Sigmoid colon (tissue), 7 donors: ENCODE measurements around the gene GNPDA2. TPM values are rescaled to one million over a fixed set of nuclear protein-coding genes. Genes with fewer than 3 reads are reported as not detected.

Source experiments
- DNase-seq: peaks from one replicate; pipeline ENCODE4 v3.0.0-alpha.2; 2019
- H3K27ac ChIP-seq, 4 donors: fragments of 200-600 bp; sonication (generic); one replicate each; pipeline ENCODE4 v1.5.1; 2016 to 2019; ENCODE audit warnings: mild to moderate bottlenecking in 1 of 4
- H3K27me3 ChIP-seq, 3 donors: fragments of 200-600 bp; sonication (generic); one replicate each; pipeline ENCODE4 v1.5.1; 2019; ENCODE audit warnings: mild to moderate bottlenecking in 1 of 3
- H3K36me3 ChIP-seq, 4 donors: fragments of 200-600 bp; sonication (generic); one replicate each; pipeline ENCODE4 v1.5.1; 2016 to 2019
- H3K4me1 ChIP-seq, 4 donors: fragments of 200-600 bp; sonication (generic); one replicate each; pipeline ENCODE4 v1.5.1; 2017 to 2019
- H3K4me3 ChIP-seq, 4 donors: fragments of 200-600 bp; sonication (generic); one replicate each; pipeline ENCODE4 v1.5.1; 2017 to 2019; ENCODE audit warnings: mild to moderate bottlenecking in 2 of 4, moderate library complexity in 1 of 4
- H3K9me3 ChIP-seq, 4 donors: fragments of 200-600 bp in 3 of 4; sonication (generic) in 3 of 4; one replicate each; pipeline versions ENCODE4 v1.5.1 to v1.6.1; 2013 to 2019
- CTCF ChIP-seq, 4 experiments: fragments of 450-650 bp in 3 of 4; fragments of 200-600 bp in 1 of 4; IDR thresholded peaks; one replicate each; pipeline ENCODE4 v1.5.1; 2016 to 2019; ENCODE audit warnings: antibody characterized with exemption in 4 of 4, mild to moderate bottlenecking in 3 of 4, moderate library complexity in 2 of 4
- EP300 ChIP-seq, 4 donors: sonication (generic); formaldehyde crosslinking; IDR thresholded peaks; one replicate each; pipeline ENCODE4 v1.6.1; 2017; ENCODE audit warnings: antibody characterized with exemption in 4 of 4
- POLR2A ChIP-seq, 2 donors: fragments of 450-650 bp; IDR thresholded peaks; one replicate each; pipeline ENCODE4 v1.6.1; 2016; ENCODE audit warnings: antibody characterized with exemption in 2 of 2, mild to moderate bottlenecking in 2 of 2, moderate library complexity in 2 of 2
- POLR2AphosphoS5 ChIP-seq, 4 donors: sonication (generic); formaldehyde crosslinking; IDR thresholded peaks; one replicate each; pipeline ENCODE4 v1.6.1; 2017; ENCODE audit warnings: antibody characterized with exemption in 4 of 4
- WGBS, 2 donors: extraction: QIAGEN DNeasy Blood & Tissue Kit; methylation state at CpG; one replicate each; pipeline ENCODE4 v1.1.7; 2013; 5-methylcytosine and 5-hydroxymethylcytosine counted together
- intact Hi-C: fragments of 100-400 bp; cut with DNase I; formaldehyde crosslinking; loops from one replicate; pipeline ENCODE4 v1.15.1; 2023
- polyA plus RNA-seq, 3 donors: library from polyadenylated mRNA; stranded (reverse); fragments of 200-250 nt; gene quantifications; one replicate each; pipeline ENCODE4 v1.2.3, GENCODE V29; 2013
- total RNA-seq, 4 donors: library from RNA; depleted of rRNA; stranded (reverse); fragments of >200 nt; gene quantifications; one replicate each; pipeline ENCODE4 v1.1.0, GENCODE V29; 2016
- donor health status: healthy with polysubstance abuse.
- donor health status: Bipolar disorder and iron deficiency.
- donor health status: healthy.

The GNPDA2 gene
- total and polyA plus RNA-seq, 7 donors = 5.1 to 33.2 (median 18.5) TPM

GRCh38 chr4:44660396-44660795 is 66.0 kb downstream of the GNPDA2 start:
- intact Hi-C loops = no loop called here

GRCh38 chr4:44652002-44652401 is 74.4 kb downstream of the GNPDA2 start:
- Histone ChIP-seq H3K4me3 (no peak overlapping the region), H3K4me1 (no peaks in the 10 kb centered on the region), H3K9me3 (no peaks in the 10 kb centered on the region), H3K27me3 (no peaks in the 10 kb centered on the region), H3K36me3 (no peaks in the 10 kb centered on the region), H3K27ac (no peak overlapping the region)
- 64 to 82% methylated on average over 1 of the region's 1 CpG for WGBS, 2 donors
- DNase-seq = no peak
- no peak for TF ChIP-seq CTCF (IDR thresholded peaks at IDR 0.05)
- no peak for TF ChIP-seq POLR2A (IDR thresholded peaks at IDR 0.05)
- no peak for TF ChIP-seq POLR2AphosphoS5 (IDR thresholded peaks at IDR 0.05)
- TF ChIP-seq EP300 (IDR thresholded peaks at IDR 0.05) = no peak
- intact Hi-C loops = no loop called here

More at GRCh38 chr4:44660396-44660795, 66.0 kb downstream of the GNPDA2 start:
- TF ChIP-seq EP300 (IDR thresholded peaks at IDR 0.05) (no peak), POLR2AphosphoS5 (IDR thresholded peaks at IDR 0.05) (no peak), CTCF (IDR thresholded peaks at IDR 0.05) (no peak), POLR2A (IDR thresholded peaks at IDR 0.05) (no peak)
- no peaks in the 10 kb centered on the region for H3K9me3 ChIP-seq
- 47 to 61% methylated on average over 3 of the region's 3 CpGs for WGBS, 2 donors
- H3K36me3 ChIP-seq = no peaks in the 10 kb centered on the region
- H3K27me3 ChIP-seq = no peaks in the 10 kb centered on the region
- H3K27ac ChIP-seq = no peak overlapping the region
- H3K4me3 ChIP-seq = no peak overlapping the region
- DNase-seq = no peak
- no peaks in the 10 kb centered on the region for H3K4me1 ChIP-seq

Other genes with a start within 250 kb of the GNPDA2 start
- not detected for gene YIPF7, start 74.9 kb downstream of the GNPDA2 start, total RNA-seq
- not detected for gene YIPF7, start 74.9 kb downstream of the GNPDA2 start, polyA plus RNA-seq
- gene GUF1, start 48.1 kb downstream of the GNPDA2 start, total RNA-seq = 10 to 100 TPM; 10.9 to 18.0 (median 16.0) TPM
- 10 to 100 TPM; 11.6 to 14.2 (median 12.6) TPM for gene GUF1, start 48.1 kb downstream of the GNPDA2 start, polyA plus RNA-seq